IMR-90 (cell line): ENCODE results near the gene ZNF362. TPM values are rescaled to one million over a fixed set of nuclear protein-coding genes. Genes with fewer than 3 reads are reported as not detected.

ENCODE experiments used
- ATAC-seq: fragments of 200-7000 bp; cut with Tn5 transposase; 2 replicates; pipeline ENCODE4 v1.9.1; 2020; ENCODE audit warnings: low read depth, mild to moderate bottlenecking, moderate library complexity
- BruUV-seq: library from RNA; stranded (reverse); fragments of 400-500 nt; replicated peaks from 2 replicates; lab custom pipeline; 2021; lab: Mats Ljungman, UMichigan
- CTCF ChIA-PET: fragments of 300-600 bp; formaldehyde crosslinking; extraction: SDS; loops from one replicate; lab custom pipeline; 2021; ENCODE audit warnings: antibody characterized with exemption; lab: Yijun Ruan, JAX
- POLR2A ChIA-PET: fragments of 300-600 bp; sonication (Branson Sonifier 250); formaldehyde crosslinking; loops from one replicate; lab custom pipeline; 2022; ENCODE audit warnings: antibody characterized with exemption; ENCODE audit not compliant: unreplicated experiment; lab: Charles Lee
- DNase-seq: peaks from one replicate; pipeline ENCODE4 v3.0.0; 2013
- H2AFZ ChIP-seq: replicated peaks from 2 replicates; pipeline ENCODE3; 2013; ENCODE audit warnings: low read length, mild to moderate bottlenecking; ENCODE audit not compliant: poor library complexity
- H2AK5ac ChIP-seq: 2 replicates; pipeline ENCODE4 v1.6.1; 2013; ENCODE audit warnings: low read depth, low read length, inconsistent platforms
- H2AK9ac ChIP-seq: replicated peaks from 2 replicates; pipeline ENCODE3; 2013; ENCODE audit warnings: mild to moderate bottlenecking, low read depth, low read length, moderate library complexity; ENCODE audit not compliant: poor library complexity
- H2BK120ac ChIP-seq: 2 replicates; pipeline ENCODE4 v1.6.1; 2013; ENCODE audit warnings: low read depth, low read length, inconsistent platforms
- H2BK15ac ChIP-seq: 3 replicates; pipeline ENCODE4 v1.6.1; 2013; ENCODE audit warnings: low read depth, low read length, inconsistent platforms
- H2BK20ac ChIP-seq: 2 replicates; pipeline ENCODE4 v1.6.1; 2013; ENCODE audit warnings: low read depth, mild to moderate bottlenecking, inconsistent platforms, low read length, moderate library complexity
- H2BK5ac ChIP-seq: 2 replicates; pipeline ENCODE4 v1.6.1; 2013; ENCODE audit warnings: mild to moderate bottlenecking, low read depth, low read length, inconsistent platforms; ENCODE audit not compliant: poor library complexity, severe bottlenecking
- H3K14ac ChIP-seq: replicated peaks from 2 replicates; pipeline ENCODE4 v1.6.1; 2013; ENCODE audit warnings: low read depth, low read length, inconsistent platforms
- H3K18ac ChIP-seq: 2 replicates; pipeline ENCODE4 v1.6.1; 2013; ENCODE audit warnings: low read depth, low read length, control low read depth
- H3K23ac ChIP-seq: 2 replicates; pipeline ENCODE4 v1.6.1; 2013; ENCODE audit warnings: low read depth, low read length, inconsistent platforms
- H3K27ac ChIP-seq: 2 replicates; pipeline ENCODE4 v1.5.1; 2013; ENCODE audit warnings: mild to moderate bottlenecking, control low read depth, low read length; ENCODE audit not compliant: insufficient read depth
- H3K27me3 ChIP-seq: 2 replicates; pipeline ENCODE4 v1.6.1; 2013; ENCODE audit warnings: low read length; ENCODE audit not compliant: control insufficient read depth, insufficient read depth
- H3K36me3 ChIP-seq: 2 replicates; pipeline ENCODE4 v1.6.1; 2013; ENCODE audit warnings: low read length, mixed read lengths; ENCODE audit not compliant: control insufficient read depth, insufficient read depth
- H3K4ac ChIP-seq: 2 replicates; pipeline ENCODE4 v1.6.1; 2013; ENCODE audit warnings: low read depth, low read length, inconsistent platforms
- H3K4me1 ChIP-seq: 2 replicates; pipeline ENCODE4 v1.6.1; 2013; ENCODE audit warnings: low read length, mixed read lengths; ENCODE audit not compliant: control insufficient read depth, insufficient read depth
- H3K4me2 ChIP-seq: 2 replicates; pipeline ENCODE4 v1.6.1; 2013; ENCODE audit warnings: low read depth, mild to moderate bottlenecking, control low read depth, low read length, moderate library complexity
- H3K4me3 ChIP-seq: 2 replicates; pipeline ENCODE4 v1.5.1; 2013; ENCODE audit warnings: low read depth, mild to moderate bottlenecking, control low read depth, low read length, moderate library complexity; ENCODE audit not compliant: insufficient read depth
- H3K56ac ChIP-seq: 2 replicates; pipeline ENCODE4 v1.6.1; 2013; ENCODE audit warnings: low read length, inconsistent platforms; ENCODE audit not compliant: insufficient read depth; ENCODE audit errors: extremely low read depth
- H3K79me1 ChIP-seq, 2 experiments: 2 replicates each; pipeline ENCODE4 v1.6.1; 2013; ENCODE audit warnings: low read length in 2 of 2, inconsistent platforms in 1 of 2, low read depth in 1 of 2
- H3K9ac ChIP-seq: 2 replicates; pipeline ENCODE4 v1.6.1; 2013; ENCODE audit warnings: low read depth, low read length, control low read depth
- H3K9me1 ChIP-seq: 2 replicates; pipeline ENCODE4 v1.6.1; 2013; ENCODE audit warnings: low read length, inconsistent platforms; ENCODE audit not compliant: insufficient read depth
- H3K9me3 ChIP-seq: 2 replicates; pipeline ENCODE4 v1.6.1; 2013; ENCODE audit warnings: low read length; ENCODE audit not compliant: control insufficient read depth, insufficient read depth
- H4K20me1 ChIP-seq: 2 replicates; pipeline ENCODE4 v1.6.1; 2013; ENCODE audit warnings: low read length, inconsistent platforms; ENCODE audit not compliant: insufficient read depth
- H4K5ac ChIP-seq: 2 replicates; pipeline ENCODE4 v1.6.1; 2013; ENCODE audit warnings: mild to moderate bottlenecking, low read depth, low read length, control low read depth
- H4K8ac ChIP-seq, 2 experiments: 2 replicates each; pipeline ENCODE4 v1.6.1; 2013; ENCODE audit warnings: low read depth in 2 of 2, low read length in 2 of 2, control low read depth in 1 of 2, inconsistent platforms in 1 of 2
- H4K91ac ChIP-seq: 2 replicates; pipeline ENCODE4 v1.6.1; 2013; ENCODE audit warnings: low read depth, low read length, inconsistent platforms; ENCODE audit not compliant: insufficient read depth
- BHLHE40 ChIP-seq: fragments of 150-350 bp; IDR thresholded peaks from 2 replicates; pipeline ENCODE4 v1.6.1; 2016; ENCODE audit warnings: mild to moderate bottlenecking, low read depth, low read length
- CEBPB ChIP-seq: IDR thresholded peaks from 2 replicates; pipeline ENCODE4 v1.6.1; 2012; ENCODE audit warnings: low read depth, low read length, improper control_type of control experiment
- CHD1 ChIP-seq: IDR thresholded peaks from 2 replicates; pipeline ENCODE4 v1.6.1; 2012; ENCODE audit warnings: low read depth, low read length, improper control_type of control experiment
- FOS ChIP-seq: fragments of 150-350 bp; IDR thresholded peaks from 2 replicates; pipeline ENCODE4 v1.6.1; 2016; ENCODE audit warnings: low read depth, low read length
- MAFK ChIP-seq: IDR thresholded peaks from 2 replicates; pipeline ENCODE4 v1.6.1; 2012; ENCODE audit warnings: low read depth, low read length, improper control_type of control experiment
- MAZ ChIP-seq: IDR thresholded peaks from 2 replicates; pipeline ENCODE4 v1.6.1; 2012; ENCODE audit warnings: low read depth, mild to moderate bottlenecking, low read length, improper control_type of control experiment, moderate library complexity, borderline replicate concordance
- MXI1 ChIP-seq: IDR thresholded peaks from 2 replicates; pipeline ENCODE4 v1.6.1; 2012; ENCODE audit warnings: low read depth, mild to moderate bottlenecking, low read length, moderate library complexity, borderline replicate concordance
- NFE2L2 ChIP-seq: fragments of 150-350 bp; IDR thresholded peaks from 2 replicates; pipeline ENCODE4 v1.6.1; 2016; ENCODE audit warnings: low read depth, mild to moderate bottlenecking, low read length
- POLR2A ChIP-seq: IDR thresholded peaks from 2 replicates; pipeline ENCODE4 v1.6.1; 2012; ENCODE audit warnings: mild to moderate bottlenecking, low read depth, low read length
- RAD21 ChIP-seq: IDR thresholded peaks from 2 replicates; pipeline ENCODE4 v1.6.1; 2012; ENCODE audit warnings: low read length, improper control_type of control experiment
- RCOR1 ChIP-seq: IDR thresholded peaks from 2 replicates; pipeline ENCODE4 v1.6.1; 2012; ENCODE audit warnings: mild to moderate bottlenecking, low read length, improper control_type of control experiment; ENCODE audit not compliant: insufficient replicate concordance
- RFX5 ChIP-seq: IDR thresholded peaks from 2 replicates; pipeline ENCODE4 v1.8.0; 2012; ENCODE audit warnings: low read depth, mild to moderate bottlenecking, low read length, moderate library complexity
- SMC3 ChIP-seq: fragments of 150-350 bp; IDR thresholded peaks from 2 replicates; pipeline ENCODE4 v1.6.1; 2016; ENCODE audit warnings: low read depth, mild to moderate bottlenecking, antibody characterized with exemption, low read length, moderate library complexity
- WGBS, 2 experiments: methylation state at CpG; one replicate each; pipeline versions ENCODE4 v1.1.5 to v1.1.7; 2013; ENCODE audit warnings: missing lambda C conversion rate in 2 of 2; ENCODE audit not compliant: insufficient read length in 1 of 2; ENCODE audit errors: extremely low coverage in 2 of 2; 5-methylcytosine and 5-hydroxymethylcytosine counted together
- dilution Hi-C: fragments of 300-500 bp; cut with HindIII; formaldehyde crosslinking; loops from one replicate; pipeline ENCODE4 v1.14.3; 2018; ENCODE audit warnings: low sequenced_read_pairs; ENCODE audit not compliant: unreplicated experiment
- in situ Hi-C: fragments of 300-500 bp; cut with MboI; formaldehyde crosslinking; loops from 3 replicates; pipeline ENCODE4 v1.14.3; 2019; ENCODE audit warnings: low sequenced_read_pairs, inconsistent platforms, mixed read lengths
- intact Hi-C: fragments of 100-400 bp; cut with micrococcal nuclease; formaldehyde crosslinking; loops from 2 replicates; pipeline ENCODE4 v1.10.0; 2022
- polyA plus RNA-seq, 3 experiments: library from polyadenylated mRNA; depleted of rRNA; stranded (reverse); fragments of >200 nt; gene quantifications; 2 replicates each; pipeline ENCODE4 v1.2.3, GENCODE V29; 2012; ENCODE audit warnings: low replicate concordance in 1 of 3
- total RNA-seq: library from RNA; depleted of rRNA; stranded (reverse); fragments of >200 nt; gene quantifications from 2 replicates; pipeline ENCODE4 v1.2.3, GENCODE V29; 2012
- TF ChIP-seq, protein P1 (sequence below): conservative IDR thresholded peaks from 2 replicates; pipeline ENCODE4 v1.5.1; 2012; ENCODE audit warnings: mild to moderate bottlenecking, low read depth, low read length, improper control_type of control experiment
- TF ChIP-seq, protein P2 (sequence below): fragments of 150-350 bp; IDR thresholded peaks from 2 replicates; pipeline ENCODE4 v1.6.1; 2016; ENCODE audit warnings: low read depth, mild to moderate bottlenecking, low read length, moderate library complexity, borderline replicate concordance
- TF ChIP-seq, protein P3 (sequence below): fragments of 150-350 bp; IDR thresholded peaks from 2 replicates; pipeline ENCODE4 v1.6.1; 2017; ENCODE audit warnings: mild to moderate bottlenecking, antibody characterized with exemption, low read length, low read depth

The ZNF362 gene
- total and polyA plus RNA-seq, 2 of the 4 experiments (the other 2 are of a cell fraction) = 5.7 to 12.9 TPM

DNA sequence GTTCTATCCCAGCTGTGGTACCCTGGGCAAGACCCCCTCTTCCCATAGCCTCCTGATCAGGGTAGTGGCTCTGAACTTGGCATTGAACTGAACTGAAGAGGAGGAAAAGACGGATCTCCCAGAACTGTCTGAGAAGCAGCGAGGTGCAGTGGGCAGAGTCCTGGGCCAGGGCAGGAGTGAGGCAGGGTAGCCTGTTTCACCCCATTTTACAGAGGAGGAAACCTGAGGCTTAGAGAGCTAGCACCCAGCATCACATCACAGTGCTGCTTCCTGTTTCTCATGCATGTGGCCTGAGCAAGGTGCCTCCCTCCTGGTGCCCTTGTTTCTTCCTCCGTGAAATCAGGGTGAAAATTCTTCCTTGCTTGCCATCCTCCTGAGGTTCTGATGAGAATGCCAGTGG, 17.1 kb downstream of the ZNF362 start:
- H3K4me2 ChIP-seq = no peak overlapping the region
- H4K8ac ChIP-seq = no peak overlapping the region
- peaks cover 27% of the 10 kb centered on the region for H3K36me3 ChIP-seq
- no peak overlapping the region for H2BK15ac ChIP-seq
- H2AK9ac ChIP-seq = no peak overlapping the region
- no peak overlapping the region for H3K18ac ChIP-seq
- H3K9me3 ChIP-seq = no peaks in the 10 kb centered on the region
- peaks cover 18% of the 10 kb centered on the region for H3K9me1 ChIP-seq
- H3K4me1 ChIP-seq = no peaks in the 10 kb centered on the region; the same call in 1 of the 2 replicates
- no peak for DNase-seq
- CTCF ChIA-PET = no interaction called here
- WGBS, 2 experiments = no CpG with 5 or more reads among the region's 3 CpGs
- TF ChIP-seq MAFK = no peak
- TF ChIP-seq POLR2A = no peak
- TF ChIP-seq SMC3 = no peak
- no peak for TF ChIP-seq NFE2L2
- TF ChIP-seq RAD21 = no peak
- TF ChIP-seq, protein P1, sequence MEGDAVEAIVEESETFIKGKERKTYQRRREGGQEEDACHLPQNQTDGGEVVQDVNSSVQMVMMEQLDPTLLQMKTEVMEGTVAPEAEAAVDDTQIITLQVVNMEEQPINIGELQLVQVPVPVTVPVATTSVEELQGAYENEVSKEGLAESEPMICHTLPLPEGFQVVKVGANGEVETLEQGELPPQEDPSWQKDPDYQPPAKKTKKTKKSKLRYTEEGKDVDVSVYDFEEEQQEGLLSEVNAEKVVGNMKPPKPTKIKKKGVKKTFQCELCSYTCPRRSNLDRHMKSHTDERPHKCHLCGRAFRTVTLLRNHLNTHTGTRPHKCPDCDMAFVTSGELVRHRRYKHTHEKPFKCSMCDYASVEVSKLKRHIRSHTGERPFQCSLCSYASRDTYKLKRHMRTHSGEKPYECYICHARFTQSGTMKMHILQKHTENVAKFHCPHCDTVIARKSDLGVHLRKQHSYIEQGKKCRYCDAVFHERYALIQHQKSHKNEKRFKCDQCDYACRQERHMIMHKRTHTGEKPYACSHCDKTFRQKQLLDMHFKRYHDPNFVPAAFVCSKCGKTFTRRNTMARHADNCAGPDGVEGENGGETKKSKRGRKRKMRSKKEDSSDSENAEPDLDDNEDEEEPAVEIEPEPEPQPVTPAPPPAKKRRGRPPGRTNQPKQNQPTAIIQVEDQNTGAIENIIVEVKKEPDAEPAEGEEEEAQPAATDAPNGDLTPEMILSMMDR = no peak
- TF ChIP-seq MAZ = no peak
- no peak for TF ChIP-seq RCOR1
- no peak for TF ChIP-seq CEBPB
- TF ChIP-seq BHLHE40 = no peak
- no peak for TF ChIP-seq CHD1
- TF ChIP-seq MXI1 = no peak
- TF ChIP-seq, protein P2, sequence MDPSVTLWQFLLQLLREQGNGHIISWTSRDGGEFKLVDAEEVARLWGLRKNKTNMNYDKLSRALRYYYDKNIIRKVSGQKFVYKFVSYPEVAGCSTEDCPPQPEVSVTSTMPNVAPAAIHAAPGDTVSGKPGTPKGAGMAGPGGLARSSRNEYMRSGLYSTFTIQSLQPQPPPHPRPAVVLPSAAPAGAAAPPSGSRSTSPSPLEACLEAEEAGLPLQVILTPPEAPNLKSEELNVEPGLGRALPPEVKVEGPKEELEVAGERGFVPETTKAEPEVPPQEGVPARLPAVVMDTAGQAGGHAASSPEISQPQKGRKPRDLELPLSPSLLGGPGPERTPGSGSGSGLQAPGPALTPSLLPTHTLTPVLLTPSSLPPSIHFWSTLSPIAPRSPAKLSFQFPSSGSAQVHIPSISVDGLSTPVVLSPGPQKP = no peak
- TF ChIP-seq, protein P3, sequence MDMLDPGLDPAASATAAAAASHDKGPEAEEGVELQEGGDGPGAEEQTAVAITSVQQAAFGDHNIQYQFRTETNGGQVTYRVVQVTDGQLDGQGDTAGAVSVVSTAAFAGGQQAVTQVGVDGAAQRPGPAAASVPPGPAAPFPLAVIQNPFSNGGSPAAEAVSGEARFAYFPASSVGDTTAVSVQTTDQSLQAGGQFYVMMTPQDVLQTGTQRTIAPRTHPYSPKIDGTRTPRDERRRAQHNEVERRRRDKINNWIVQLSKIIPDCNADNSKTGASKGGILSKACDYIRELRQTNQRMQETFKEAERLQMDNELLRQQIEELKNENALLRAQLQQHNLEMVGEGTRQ = no peak
- no peak for TF ChIP-seq RFX5
- no peak for TF ChIP-seq FOS
- H4K20me1 ChIP-seq = peaks cover 26% of the 10 kb centered on the region; the same call in 1 of the 2 replicates
- no peak overlapping the region for H2BK120ac ChIP-seq
- POLR2A ChIA-PET = no interaction called here
- no peak overlapping the region for H3K4me3 ChIP-seq
- H2AK5ac ChIP-seq = no peak overlapping the region
- H2AFZ ChIP-seq = no peak overlapping the region
- H3K79me1 ChIP-seq = peaks cover 32 to 69% of the 10 kb centered on the region in 2 experiments
- H2BK5ac ChIP-seq = no peak overlapping the region
- no peak overlapping the region for H3K23ac ChIP-seq
- H3K9ac ChIP-seq = no peak overlapping the region
- ATAC-seq = no peak
- in situ Hi-C loops = no loop called here
- intact Hi-C loops = no loop called here
- no peak overlapping the region for H4K91ac ChIP-seq
- H3K56ac ChIP-seq = no peak overlapping the region
- no peak overlapping the region for H3K14ac ChIP-seq
- H4K5ac ChIP-seq = no peak overlapping the region
- no TSS peak for BruUV-seq
- H2BK20ac ChIP-seq = no peak overlapping the region
- no peak overlapping the region for H3K27ac ChIP-seq
- H3K4ac ChIP-seq = no peak overlapping the region
- dilution Hi-C loops = no loop called here
- H3K27me3 ChIP-seq = no peaks in the 10 kb centered on the region
